Spleen (tissue), 7 donors: ENCODE data around the gene FIBP.

ENCODE experiments used
- POLR2A ChIP-seq, 3 donors: fragments of 450-650 bp; IDR thresholded peaks; one replicate each; pipeline ENCODE4 v1.5.1; 2017; ENCODE audit warnings: antibody characterized with exemption in 3 of 3, mild to moderate bottlenecking in 1 of 3
- POLR2AphosphoS5 ChIP-seq, 3 donors: sonication (generic); formaldehyde crosslinking; IDR thresholded peaks; one replicate each; pipeline ENCODE4 v1.5.1; 2017; ENCODE audit warnings: antibody characterized with exemption in 3 of 3
- TF ChIP-seq, protein P1 (sequence below), 11 experiments: fragments of 200-600 bp in 7 of 11; fragments of 450-650 bp in 4 of 11; sonication (generic) in 4 of 11; IDR thresholded peaks in 8 of 11; conservative IDR thresholded peaks in 3 of 11; 1 replicate in 7 of 11; 2 replicates in 4 of 11; pipeline versions ENCODE4 v1.4.0 to v1.8.0; 2016 to 2021; ENCODE audit warnings: antibody characterized with exemption in 11 of 11, inconsistent platforms in 4 of 11, mild to moderate bottlenecking in 1 of 11
- donor health status: DM: no; HTN: no; CAD: no; lungs with moderate emphysema.
- donor health status: DM: no; HTN: no; CAD: no.
- donor health status: DM: no; HTN: no; CAD: no.

DNA sequence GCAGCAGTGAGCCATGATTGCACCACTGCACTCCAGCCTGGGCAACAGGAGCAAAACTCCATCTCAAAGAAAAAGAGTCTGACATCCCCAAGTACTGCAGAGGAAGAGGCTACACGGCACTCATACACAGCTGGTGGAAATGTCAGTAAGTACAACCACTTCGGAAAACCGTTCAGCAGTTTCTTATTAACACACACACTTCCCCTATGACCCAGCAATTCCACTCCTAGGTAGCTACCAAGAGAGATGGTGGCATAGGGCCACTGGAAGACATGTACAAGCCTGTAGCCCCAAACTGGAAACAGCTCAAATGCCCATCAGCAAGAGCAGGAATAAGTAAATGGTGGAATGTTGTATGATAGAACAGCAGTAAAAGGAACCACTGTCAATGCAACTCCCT, 34.3 kb upstream of the FIBP start:
- TF ChIP-seq, protein P1, sequence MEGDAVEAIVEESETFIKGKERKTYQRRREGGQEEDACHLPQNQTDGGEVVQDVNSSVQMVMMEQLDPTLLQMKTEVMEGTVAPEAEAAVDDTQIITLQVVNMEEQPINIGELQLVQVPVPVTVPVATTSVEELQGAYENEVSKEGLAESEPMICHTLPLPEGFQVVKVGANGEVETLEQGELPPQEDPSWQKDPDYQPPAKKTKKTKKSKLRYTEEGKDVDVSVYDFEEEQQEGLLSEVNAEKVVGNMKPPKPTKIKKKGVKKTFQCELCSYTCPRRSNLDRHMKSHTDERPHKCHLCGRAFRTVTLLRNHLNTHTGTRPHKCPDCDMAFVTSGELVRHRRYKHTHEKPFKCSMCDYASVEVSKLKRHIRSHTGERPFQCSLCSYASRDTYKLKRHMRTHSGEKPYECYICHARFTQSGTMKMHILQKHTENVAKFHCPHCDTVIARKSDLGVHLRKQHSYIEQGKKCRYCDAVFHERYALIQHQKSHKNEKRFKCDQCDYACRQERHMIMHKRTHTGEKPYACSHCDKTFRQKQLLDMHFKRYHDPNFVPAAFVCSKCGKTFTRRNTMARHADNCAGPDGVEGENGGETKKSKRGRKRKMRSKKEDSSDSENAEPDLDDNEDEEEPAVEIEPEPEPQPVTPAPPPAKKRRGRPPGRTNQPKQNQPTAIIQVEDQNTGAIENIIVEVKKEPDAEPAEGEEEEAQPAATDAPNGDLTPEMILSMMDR (IDR thresholded peaks at IDR 0.05 in 8 of 11, conservative IDR thresholded peaks at IDR 0.05 in 3 of 11) = no peak
- TF ChIP-seq POLR2A (IDR thresholded peaks at IDR 0.05) = no peak
- no peak for TF ChIP-seq POLR2AphosphoS5 (IDR thresholded peaks at IDR 0.05)
